Right lobe of liver (tissue), 4 donors: ENCODE measurements around the gene EPS15.

Experiments used
- POLR2A ChIP-seq: fragments of 450-650 bp; IDR thresholded peaks from one replicate; pipeline ENCODE4 v1.6.1; 2017; ENCODE audit warnings: antibody characterized with exemption, mild to moderate bottlenecking
- TF ChIP-seq, protein P1 (sequence below), 4 donors: fragments of 200-600 bp in 3 of 4; fragments of 450-650 bp in 1 of 4; IDR thresholded peaks; one replicate each; pipeline versions ENCODE4 v1.5.1 to v1.8.0; 2016 to 2022; ENCODE audit warnings: antibody characterized with exemption in 4 of 4, mild to moderate bottlenecking in 2 of 4
- donor health status: DM: no; HTN: no; CAD: no.
- donor health status: DM: no; HTN: no; CAD: no.
- donor health status: DM: no; HTN: yes; CAD: no.

DNA sequence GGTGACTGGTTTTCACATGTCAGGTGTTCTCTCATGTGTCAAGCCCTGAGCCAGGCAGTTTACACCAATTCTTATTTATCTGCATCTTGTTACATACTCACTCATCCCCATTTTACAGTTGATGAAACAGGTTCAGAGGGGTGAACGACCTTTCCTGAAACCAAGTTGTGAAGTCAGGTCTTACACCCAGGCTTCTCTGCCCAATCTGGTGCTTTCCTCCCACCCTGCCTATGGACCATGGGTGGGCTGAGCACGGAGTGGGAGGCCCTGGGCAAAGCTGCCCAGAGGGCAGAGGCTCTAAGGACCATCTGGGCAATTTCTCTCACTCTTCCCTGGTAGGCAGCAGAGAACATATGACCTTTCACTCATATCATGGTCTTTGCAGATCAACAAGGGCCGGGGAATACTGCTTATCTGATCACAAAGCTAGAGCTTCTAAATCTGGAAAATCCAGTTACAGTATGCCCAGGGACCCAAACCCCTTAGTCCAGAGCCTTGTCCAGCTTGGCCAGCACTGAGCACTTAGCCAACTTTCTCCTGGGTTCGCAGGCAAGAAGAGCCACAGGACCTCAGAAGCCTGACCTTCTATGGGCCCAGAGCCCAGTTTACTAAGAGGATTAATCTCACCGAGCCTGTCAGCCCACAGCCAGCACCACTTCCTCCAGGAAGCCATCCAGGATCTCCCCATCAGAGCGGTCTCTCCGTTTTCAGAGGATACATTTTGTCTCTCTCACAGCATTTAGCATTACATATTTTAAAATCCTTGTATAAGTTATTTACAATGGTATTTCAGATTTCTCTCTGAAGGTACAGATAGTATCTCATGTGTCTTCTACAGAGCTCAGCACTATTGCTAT is 172.8 kb downstream of the EPS15 start:
- TF ChIP-seq, protein P1, sequence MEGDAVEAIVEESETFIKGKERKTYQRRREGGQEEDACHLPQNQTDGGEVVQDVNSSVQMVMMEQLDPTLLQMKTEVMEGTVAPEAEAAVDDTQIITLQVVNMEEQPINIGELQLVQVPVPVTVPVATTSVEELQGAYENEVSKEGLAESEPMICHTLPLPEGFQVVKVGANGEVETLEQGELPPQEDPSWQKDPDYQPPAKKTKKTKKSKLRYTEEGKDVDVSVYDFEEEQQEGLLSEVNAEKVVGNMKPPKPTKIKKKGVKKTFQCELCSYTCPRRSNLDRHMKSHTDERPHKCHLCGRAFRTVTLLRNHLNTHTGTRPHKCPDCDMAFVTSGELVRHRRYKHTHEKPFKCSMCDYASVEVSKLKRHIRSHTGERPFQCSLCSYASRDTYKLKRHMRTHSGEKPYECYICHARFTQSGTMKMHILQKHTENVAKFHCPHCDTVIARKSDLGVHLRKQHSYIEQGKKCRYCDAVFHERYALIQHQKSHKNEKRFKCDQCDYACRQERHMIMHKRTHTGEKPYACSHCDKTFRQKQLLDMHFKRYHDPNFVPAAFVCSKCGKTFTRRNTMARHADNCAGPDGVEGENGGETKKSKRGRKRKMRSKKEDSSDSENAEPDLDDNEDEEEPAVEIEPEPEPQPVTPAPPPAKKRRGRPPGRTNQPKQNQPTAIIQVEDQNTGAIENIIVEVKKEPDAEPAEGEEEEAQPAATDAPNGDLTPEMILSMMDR (IDR thresholded peaks at IDR 0.05): no peak
- TF ChIP-seq POLR2A: no peak
